Hematopoietic multipotent progenitor cell (in vitro differentiated cells): ENCODE results near the gene HSCB. TPM values are rescaled to one million over a fixed set of nuclear protein-coding genes. Genes with fewer than 3 reads are reported as not detected.
A peak's percentile ranks its signal among the peaks of the same experiment; 100 is the strongest.
"Not testable (repeated sequence)": the region's sequence is repeated elsewhere in the genome, so short reads cannot be mapped to it uniquely, and the experiment has no call there.

Experiments
- DNase-seq, 3 donors: peaks; one replicate each; pipeline ENCODE4 v3.0.0-alpha.2; 2011 to 2015; ENCODE audit warnings: low read depth in 2 of 3, low spot score in 2 of 3
- total RNA-seq: library from RNA; depleted of rRNA; stranded (reverse); fragments of >200 nt; gene quantifications from one replicate; pipeline ENCODE4 v1.2.3, GENCODE V29; 2012

HSCB gene
- 11.3 TPM for total RNA-seq

- peak; percentile 80 to 99 (median 98) for DNase-seq
Observed at GRCh38 chr22:28741785-28742561, at the start of gene HSCB, which contains the start of gene CHEK2. TSS of gene HSCB (plus strand) at chr22:28742039. CDS start at chr22:28742096, 57 bp downstream. TSS of gene CHEK2 (minus strand) at chr22:28741820. CDS start at chr22:28734721, 7,099 bp downstream.

GRCh38 chr22:28693041-28693760, 48.6 kb upstream of the HSCB start:
- DNase-seq: not testable (repeated sequence)

- no peak for DNase-seq
Observed at GRCh38 chr22:28702891-28703290, 38.9 kb upstream of the HSCB start.

GRCh38 chr22:28703436-28703835, 38.4 kb upstream of the HSCB start:
- DNase-seq: no peak

GRCh38 chr22:28706845-28707244, 35.0 kb upstream of the HSCB start:
- DNase-seq: no peak

GRCh38 chr22:28710107-28710506, 31.7 kb upstream of the HSCB start:
- no peak for DNase-seq

- no peak for DNase-seq
Observed at GRCh38 chr22:28710576-28711191, 31.2 kb upstream of the HSCB start.

- DNase-seq: no peak
Observed at GRCh38 chr22:28711341-28711740, 30.5 kb upstream of the HSCB start.

- no peak for DNase-seq
Observed at GRCh38 chr22:28711820-28712777, 29.7 kb upstream of the HSCB start.

GRCh38 chr22:28714043-28714628, 27.7 kb upstream of the HSCB start:
- no peak for DNase-seq

GRCh38 chr22:28715611-28716010, 26.2 kb upstream of the HSCB start:
- no peak for DNase-seq

GRCh38 chr22:28716686-28717085, 25.2 kb upstream of the HSCB start:
- no peak for DNase-seq

- DNase-seq: no peak
Observed at GRCh38 chr22:28718044-28718443, 23.8 kb upstream of the HSCB start.

GRCh38 chr22:28728002-28728401, 13.8 kb upstream of the HSCB start:
- no peak for DNase-seq

- DNase-seq: no peak
Observed at GRCh38 chr22:28728621-28729313, 13.1 kb upstream of the HSCB start.

- no peak for DNase-seq
Observed at GRCh38 chr22:28730179-28730578, 11.7 kb upstream of the HSCB start.

- no peak for DNase-seq
Observed at GRCh38 chr22:28734393-28734792, 7.4 kb upstream of the HSCB start.

GRCh38 chr22:28736301-28737155, 5.3 kb upstream of the HSCB start:
- DNase-seq: peak in 1 of 3 donors; percentile 6
